Kidney epithelial cell (primary cell): ENCODE data around the gene SLC15A5. TPM values are rescaled to one million over a fixed set of nuclear protein-coding genes. Genes with fewer than 3 reads are reported as not detected.

Source experiments
- DNase-seq: peaks from one replicate; pipeline ENCODE4 v3.0.0-alpha.2; 2010; ENCODE audit warnings: low read depth
- H3K27me3 ChIP-seq: 2 replicates; pipeline ENCODE4 v1.6.0; 2011; ENCODE audit warnings: low read length; ENCODE audit not compliant: control insufficient read depth, insufficient read depth
- H3K36me3 ChIP-seq: 2 replicates; pipeline ENCODE4 v1.5.1; 2011; ENCODE audit warnings: low read length; ENCODE audit not compliant: control insufficient read depth, insufficient read depth
- H3K4me3 ChIP-seq: 2 replicates; pipeline ENCODE4 v1.5.1; 2011; ENCODE audit warnings: low read depth, mild to moderate bottlenecking, control low read depth, low read length
- total RNA-seq: library from RNA; depleted of rRNA; stranded (reverse); fragments of >200 nt; gene quantifications from 2 replicates; pipeline ENCODE4 v1.2.3, GENCODE V29; 2015
- TF ChIP-seq, protein P1 (sequence below): IDR thresholded peaks from 2 replicates; pipeline ENCODE4 v1.5.1; 2011; ENCODE audit warnings: mild to moderate bottlenecking, moderate library complexity, low read length, control low read depth, inconsistent platforms; ENCODE audit not compliant: insufficient read depth, poor library complexity, severe bottlenecking

The SLC15A5 gene
- total RNA-seq, 1 donor from 2014 or later: not detected

DNA sequence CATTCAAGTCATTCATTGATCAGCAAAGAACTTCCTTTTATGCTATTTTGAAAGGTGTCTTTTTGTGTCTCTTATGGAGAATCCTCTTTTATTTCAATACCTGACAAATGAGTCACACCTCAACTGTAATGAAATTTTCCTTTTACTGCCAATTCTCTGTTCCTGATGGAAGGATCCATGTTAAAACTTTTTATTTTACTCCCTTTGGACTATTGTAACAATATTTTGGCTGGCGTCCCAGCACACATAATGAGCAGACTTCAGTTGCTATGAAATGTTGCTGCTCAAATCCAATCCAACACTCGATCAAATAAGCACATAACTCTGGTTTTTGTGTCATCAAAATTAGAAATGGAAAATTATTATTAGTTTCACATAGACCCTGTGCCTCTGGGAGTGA lies 21.9 kb upstream of the SLC15A5 start:
- H3K27me3 ChIP-seq: no peaks in the 10 kb centered on the region
- H3K36me3 ChIP-seq: no peaks in the 10 kb centered on the region
- DNase-seq: no peak
- H3K4me3 ChIP-seq: no peak overlapping the region
- TF ChIP-seq, protein P1, sequence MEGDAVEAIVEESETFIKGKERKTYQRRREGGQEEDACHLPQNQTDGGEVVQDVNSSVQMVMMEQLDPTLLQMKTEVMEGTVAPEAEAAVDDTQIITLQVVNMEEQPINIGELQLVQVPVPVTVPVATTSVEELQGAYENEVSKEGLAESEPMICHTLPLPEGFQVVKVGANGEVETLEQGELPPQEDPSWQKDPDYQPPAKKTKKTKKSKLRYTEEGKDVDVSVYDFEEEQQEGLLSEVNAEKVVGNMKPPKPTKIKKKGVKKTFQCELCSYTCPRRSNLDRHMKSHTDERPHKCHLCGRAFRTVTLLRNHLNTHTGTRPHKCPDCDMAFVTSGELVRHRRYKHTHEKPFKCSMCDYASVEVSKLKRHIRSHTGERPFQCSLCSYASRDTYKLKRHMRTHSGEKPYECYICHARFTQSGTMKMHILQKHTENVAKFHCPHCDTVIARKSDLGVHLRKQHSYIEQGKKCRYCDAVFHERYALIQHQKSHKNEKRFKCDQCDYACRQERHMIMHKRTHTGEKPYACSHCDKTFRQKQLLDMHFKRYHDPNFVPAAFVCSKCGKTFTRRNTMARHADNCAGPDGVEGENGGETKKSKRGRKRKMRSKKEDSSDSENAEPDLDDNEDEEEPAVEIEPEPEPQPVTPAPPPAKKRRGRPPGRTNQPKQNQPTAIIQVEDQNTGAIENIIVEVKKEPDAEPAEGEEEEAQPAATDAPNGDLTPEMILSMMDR: no peak

DNA sequence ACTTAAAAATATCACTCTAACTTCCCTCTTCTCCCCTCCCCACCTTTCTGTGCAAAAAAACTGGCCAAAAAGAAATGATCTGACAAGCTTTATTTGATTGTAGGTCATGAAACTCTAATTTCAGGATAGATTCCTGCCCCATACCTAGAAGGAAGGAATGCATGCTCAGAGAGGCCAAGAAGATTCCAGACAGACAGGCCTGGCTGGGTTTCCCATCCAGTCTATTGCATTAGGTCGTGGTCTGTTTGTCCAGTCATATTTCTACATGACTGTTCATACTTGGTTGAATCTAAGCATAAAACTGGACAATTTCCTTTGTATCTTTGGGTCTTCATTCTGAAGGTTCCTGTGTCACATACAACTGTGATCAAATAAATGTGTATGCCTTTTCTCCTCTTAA lies 20.0 kb upstream of the SLC15A5 start:
- TF ChIP-seq, protein P1: no peak
- H3K27me3 ChIP-seq: no peaks in the 10 kb centered on the region

DNA sequence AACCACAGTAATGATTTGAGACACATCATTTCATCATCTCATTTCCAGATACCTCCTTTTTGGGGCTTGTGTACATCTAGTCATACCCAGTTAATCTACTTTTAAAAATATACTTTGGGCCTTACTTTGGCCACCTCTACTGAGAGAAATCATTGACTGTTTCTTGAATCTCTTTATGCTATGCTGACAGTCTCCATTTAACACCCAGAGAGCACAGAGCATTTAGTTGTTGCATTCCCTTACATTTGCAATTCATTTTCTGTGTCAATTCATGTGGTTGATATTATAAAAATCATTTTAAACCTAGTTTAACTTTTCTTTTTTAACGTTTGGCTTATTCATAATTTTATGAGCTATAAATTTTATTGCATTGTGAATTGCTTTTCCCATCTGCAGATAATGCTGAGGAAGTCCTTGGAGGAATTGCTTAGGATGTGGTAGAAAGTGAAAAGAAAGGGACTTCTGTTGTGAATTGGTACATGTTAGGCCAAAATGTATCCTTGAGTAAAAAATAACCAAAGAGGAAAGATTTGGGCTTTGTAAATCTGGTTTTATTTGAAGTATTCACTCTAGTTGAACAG lies 17.0 kb upstream of the SLC15A5 start:
- TF ChIP-seq, protein P1: no peak
- no peak for DNase-seq
- Histone ChIP-seq H3K4me3 (no peak overlapping the region), H3K27me3 (no peaks in the 10 kb centered on the region), H3K36me3 (no peaks in the 10 kb centered on the region)

More for the DNA sequence above, 20.0 kb upstream of the SLC15A5 start:
- Histone ChIP-seq H3K4me3 (no peak overlapping the region), H3K36me3 (no peaks in the 10 kb centered on the region)
- no peak for DNase-seq

DNA sequence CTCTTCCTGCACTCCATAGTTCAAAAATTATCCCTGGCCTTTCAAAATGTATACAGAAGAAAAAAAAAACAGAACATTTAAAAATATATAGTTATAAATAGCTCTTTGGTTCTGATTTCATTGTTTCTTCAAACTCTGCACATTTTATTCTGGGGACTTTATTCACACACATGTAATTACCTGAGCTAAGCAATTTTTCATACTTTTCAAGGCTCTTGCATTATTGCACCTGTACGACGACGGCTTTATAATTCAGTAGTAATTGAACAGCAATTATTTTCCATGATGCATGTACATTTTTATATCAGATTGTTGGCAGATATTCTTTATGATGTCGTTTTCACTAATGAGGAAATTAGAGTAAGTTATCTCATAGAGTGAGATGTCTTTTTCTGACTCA lies 13.5 kb upstream of the SLC15A5 start:
- Histone ChIP-seq H3K4me3 (no peak overlapping the region), H3K27me3 (no peaks in the 10 kb centered on the region)
- TF ChIP-seq, protein P1: no peak

DNA sequence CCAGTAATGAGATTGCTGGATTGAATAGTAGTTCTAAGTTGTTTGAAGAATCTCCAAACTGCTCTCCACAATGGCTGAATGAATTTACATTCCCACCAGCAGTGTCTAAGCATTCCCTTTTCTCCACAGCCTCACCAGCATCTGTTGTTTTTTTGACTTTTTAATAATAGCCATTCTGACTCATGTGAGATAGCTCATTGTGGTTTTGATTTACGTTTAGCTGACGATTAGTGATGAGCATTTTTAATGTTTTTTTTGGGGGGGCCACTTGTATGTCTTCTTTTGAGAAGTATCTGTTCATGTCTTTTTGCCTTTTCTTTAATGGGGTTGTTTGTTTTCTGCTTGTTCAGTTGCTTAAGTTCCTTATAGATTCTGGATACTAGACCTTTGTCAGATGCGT lies 8.1 kb upstream of the SLC15A5 start:
- DNase-seq: no peak
- TF ChIP-seq, protein P1: no peak
- Histone ChIP-seq H3K4me3 (no peak overlapping the region), H3K36me3 (no peaks in the 10 kb centered on the region), H3K27me3 (no peaks in the 10 kb centered on the region)

More for the DNA sequence above, 13.5 kb upstream of the SLC15A5 start:
- H3K36me3 ChIP-seq: no peaks in the 10 kb centered on the region
- DNase-seq: no peak

DNA sequence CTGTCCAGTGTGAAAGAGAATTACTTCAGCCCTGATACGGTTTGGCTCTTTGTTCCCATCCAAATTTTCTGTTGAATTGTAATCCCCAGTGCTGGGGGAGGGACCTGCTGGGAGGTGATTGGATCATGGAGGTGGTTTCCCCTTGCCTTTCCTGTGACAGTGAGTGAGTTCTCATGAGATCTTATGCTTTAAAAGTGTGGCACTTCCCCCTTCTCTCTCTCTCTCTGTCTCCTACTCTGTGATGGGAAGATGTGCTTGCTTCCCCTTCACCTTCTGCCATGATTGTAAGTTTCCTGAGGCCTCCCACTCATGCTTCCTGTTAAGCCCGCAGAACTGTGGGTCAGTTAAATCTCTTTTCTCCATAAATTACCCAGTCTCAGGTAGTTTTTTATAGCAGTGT lies 5.5 kb upstream of the SLC15A5 start:
- no peak for DNase-seq
- Histone ChIP-seq H3K27me3 (no peaks in the 10 kb centered on the region), H3K4me3 (no peak overlapping the region), H3K36me3 (no peaks in the 10 kb centered on the region)
- TF ChIP-seq, protein P1: no peak
